Liver (tissue), 9 donors: ENCODE measurements around the gene SNX5. TPM values are rescaled to one million over a fixed set of nuclear protein-coding genes. Genes with fewer than 3 reads are reported as not detected.

ENCODE experiments used
- DNase-seq: peaks from one replicate; pipeline ENCODE4 v3.0.0-alpha.2; 2017; ENCODE audit warnings: low spot score
- H3K27ac ChIP-seq, 2 donors: one replicate each; pipeline ENCODE4 v1.7.0; 2013; ENCODE audit warnings: inconsistent platforms in 2 of 2, low read length in 2 of 2, control low read depth in 1 of 2, low read depth in 1 of 2, mild to moderate bottlenecking in 1 of 2
- H3K27me3 ChIP-seq, 4 donors: one replicate each; pipeline versions ENCODE4 v1.6.1 to v1.7.0; 2013; ENCODE audit warnings: low read length in 3 of 4, inconsistent platforms in 1 of 4, mild to moderate bottlenecking in 1 of 4, moderate library complexity in 1 of 4; ENCODE audit not compliant: control insufficient read depth in 4 of 4, insufficient read depth in 4 of 4
- H3K36me3 ChIP-seq, 4 donors: one replicate each; pipeline versions ENCODE4 v1.6.1 to v1.7.0; 2013; ENCODE audit warnings: low read length in 3 of 4, mild to moderate bottlenecking in 3 of 4, low read depth in 1 of 4, moderate library complexity in 1 of 4; ENCODE audit not compliant: control insufficient read depth in 4 of 4, insufficient read depth in 3 of 4
- H3K4me1 ChIP-seq, 4 donors: one replicate each; pipeline versions ENCODE4 v1.6.1 to v1.7.0; 2013; ENCODE audit warnings: low read length in 3 of 4, mild to moderate bottlenecking in 3 of 4, moderate library complexity in 1 of 4; ENCODE audit not compliant: control insufficient read depth in 4 of 4, insufficient read depth in 4 of 4
- H3K4me3 ChIP-seq, 3 donors: one replicate each; pipeline versions ENCODE4 v1.6.1 to v1.7.0; 2013; ENCODE audit warnings: low read length in 3 of 3, control low read depth in 1 of 3, low read depth in 1 of 3, mild to moderate bottlenecking in 1 of 3
- H3K9ac ChIP-seq, 2 donors: one replicate each; pipeline ENCODE4 v1.7.0; 2013; ENCODE audit warnings: low read length in 2 of 2, mild to moderate bottlenecking in 2 of 2, moderate library complexity in 2 of 2, control low read depth in 1 of 2, low read depth in 1 of 2
- H3K9me3 ChIP-seq, 4 donors: one replicate each; pipeline versions ENCODE4 v1.6.1 to v1.7.0; 2013; ENCODE audit warnings: low read length in 3 of 4; ENCODE audit not compliant: control insufficient read depth in 4 of 4
- CTCF ChIP-seq: fragments of 150-350 bp; IDR thresholded peaks from 2 replicates; pipeline ENCODE4 v1.5.1; 2017; ENCODE audit warnings: improper control_type of control experiment, low read depth, low read length; ENCODE audit not compliant: missing input control
- EGR1 ChIP-seq, 2 donors: IDR thresholded peaks; 2 replicates each; pipeline ENCODE4 v1.6.1; 2016 to 2018; ENCODE audit warnings: antibody characterized with exemption in 2 of 2, low read depth in 2 of 2
- FOXA1 ChIP-seq: IDR thresholded peaks from 2 replicates; pipeline ENCODE4 v1.6.1; 2016; ENCODE audit warnings: antibody characterized with exemption
- JUND ChIP-seq, 2 donors: IDR thresholded peaks; 2 replicates each; pipeline ENCODE4 v1.6.1; 2016; ENCODE audit warnings: antibody characterized with exemption in 2 of 2
- REST ChIP-seq: IDR thresholded peaks from 2 replicates; pipeline ENCODE4 v1.6.1; 2016; ENCODE audit warnings: antibody characterized with exemption, mild to moderate bottlenecking
- TAF1 ChIP-seq: conservative IDR thresholded peaks from 2 replicates; pipeline ENCODE4 v1.6.1; 2016; ENCODE audit warnings: antibody characterized with exemption, mild to moderate bottlenecking
- ZBTB33 ChIP-seq: IDR thresholded peaks from 2 replicates; pipeline ENCODE4 v1.6.1; 2016; ENCODE audit warnings: antibody characterized with exemption
- WGBS: extraction: QIAGEN DNeasy Blood & Tissue Kit; methylation state at CpG from one replicate; pipeline ENCODE4 v1.1.7; 2013; 5-methylcytosine and 5-hydroxymethylcytosine counted together
- polyA plus RNA-seq, 2 donors: library from polyadenylated mRNA; stranded (reverse) in 1 of 2; unstranded in 1 of 2; fragments of 200-250 nt in 1 of 2; fragments of >200 nt in 1 of 2; fragmentation: Nextera tagmentation in 1 of 2; extraction: Ambion mirVana in 1 of 2; gene quantifications; one replicate each; pipeline versions ENCODE4 v1.2.1 to v1.2.3, GENCODE V29; 2013 to 2015
- total RNA-seq, 2 donors: library from RNA; depleted of rRNA; stranded (reverse); fragments of >200 nt; gene quantifications; one replicate each; pipeline ENCODE4 v1.2.3, GENCODE V29; 2014
- donor health status: healthy.
- donor health status: healthy.
- donor health status: healthy.
- donor health status: healthy.
- donor health status: healthy.

Gene SNX5
- total and polyA plus RNA-seq, 4 donors: 32.8 to 77.8 (median 46.2) TPM

GRCh38 chr20:18018100-18018499 is 49.5 kb upstream of the SNX5 start:
- no peaks in the 10 kb centered on the region for H3K27me3 ChIP-seq
- 92% methylated on average over 10 of the region's 10 CpGs for WGBS
- H3K27ac ChIP-seq: no peak overlapping the region
- no peaks in the 10 kb centered on the region for H3K9me3 ChIP-seq
- no peak overlapping the region for H3K4me3 ChIP-seq
- no peak overlapping the region for H3K9ac ChIP-seq
- DNase-seq: no peak
- H3K4me1 ChIP-seq: no peaks in the 10 kb centered on the region
- no peaks in the 10 kb centered on the region for H3K36me3 ChIP-seq
- TF ChIP-seq REST (no peak), JUND (IDR thresholded peaks at IDR 0.05) (no peak), TAF1 (no peak), FOXA1 (no peak), ZBTB33 (no peak), EGR1 (IDR thresholded peaks at IDR 0.05; ENCODE audit: low read depth in 2 of 2) (no peak)

- DNase-seq: no peak
- Histone ChIP-seq H3K27ac (no peak overlapping the region), H3K36me3 (no peaks in the 10 kb centered on the region), H3K9me3 (no peaks in the 10 kb centered on the region), H3K9ac (no peak overlapping the region), H3K27me3 (no peaks in the 10 kb centered on the region), H3K4me3 (no peak overlapping the region), H3K4me1 (no peaks in the 10 kb centered on the region)
- WGBS: 82% methylated on average over 3 of the region's 3 CpGs
- TF ChIP-seq CTCF (no peak), REST (no peak), FOXA1 (no peak)
These were observed 48.2 kb upstream of the SNX5 start for GRCh38 chr20:18016772-18017171.
